Prostate gland (tissue), 2 donors: ENCODE measurements around the gene GPR3.

ENCODE experiments used
- CTCF ChIP-seq, 4 experiments: fragments of 200-600 bp in 2 of 4; fragments of 450-650 bp in 2 of 4; sonication (generic) in 2 of 4; IDR thresholded peaks; 1 replicate in 3 of 4; 2 replicates in 1 of 4; pipeline ENCODE4 v1.5.1; 2016 to 2019; ENCODE audit warnings: antibody characterized with exemption in 4 of 4, mild to moderate bottlenecking in 2 of 4, moderate library complexity in 2 of 4
- POLR2AphosphoS5 ChIP-seq: sonication (generic); formaldehyde crosslinking; IDR thresholded peaks from one replicate; pipeline ENCODE4 v1.6.1; 2017; ENCODE audit warnings: antibody characterized with exemption

GRCh38 chr1:27398405-27399149, 6.2 kb downstream of the GPR3 start:
- TF ChIP-seq CTCF (IDR thresholded peaks at IDR 0.05) (no peak), POLR2AphosphoS5 (no peak)
